ENCODE results near the gene ANGPTL5.

ANGPTL5 gene

DNA sequence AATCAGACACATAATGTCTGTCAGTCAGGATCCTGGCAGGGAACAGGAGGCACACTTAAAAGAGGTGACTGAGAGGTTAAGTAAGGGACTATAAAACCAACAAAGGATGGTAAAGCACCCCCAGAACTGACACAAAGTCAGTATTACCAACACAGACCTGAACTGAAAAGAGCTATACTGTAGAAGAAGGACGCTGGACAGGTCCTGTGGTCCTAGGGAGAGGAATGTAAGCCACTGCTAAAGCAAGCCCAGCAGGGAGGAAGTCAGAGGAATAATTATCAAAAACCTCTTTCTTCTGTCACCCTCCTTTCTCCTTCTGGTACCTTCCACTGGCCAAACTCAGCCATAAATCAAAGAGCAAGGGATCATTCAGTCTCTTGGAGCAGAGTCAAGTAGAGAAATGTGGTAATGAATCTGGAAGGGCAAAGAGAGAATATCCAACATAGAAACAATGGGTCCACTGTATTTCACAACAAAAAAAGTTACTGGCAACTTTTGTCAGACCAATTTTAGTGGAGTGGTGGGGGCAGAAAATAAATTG lies 33.4 kb upstream of the ANGPTL5 start:
- Histone ChIP-seq H2AFZ (no peak overlapping the region), H3K79me2 (no peaks in the 10 kb centered on the region), H3K27ac (no peak overlapping the region), H3K9me3 (ENCODE audit: control insufficient read depth, low read length) (no peaks in the 10 kb centered on the region), H3K4me2 (ENCODE audit: low read length) (no peak overlapping the region), H3K4me1 (no peaks in the 10 kb centered on the region), H3K4me3 (ENCODE audit: low read depth, low read length) (no peak overlapping the region), H3K27me3 (ENCODE audit: control insufficient read depth, insufficient read depth, low read length) (no peaks in the 10 kb centered on the region), H3K9ac (no peak overlapping the region), H3K36me3 (ENCODE audit: control insufficient read depth, insufficient read depth, low read length) (no peaks in the 10 kb centered on the region)
- TF ChIP-seq, protein P1, sequence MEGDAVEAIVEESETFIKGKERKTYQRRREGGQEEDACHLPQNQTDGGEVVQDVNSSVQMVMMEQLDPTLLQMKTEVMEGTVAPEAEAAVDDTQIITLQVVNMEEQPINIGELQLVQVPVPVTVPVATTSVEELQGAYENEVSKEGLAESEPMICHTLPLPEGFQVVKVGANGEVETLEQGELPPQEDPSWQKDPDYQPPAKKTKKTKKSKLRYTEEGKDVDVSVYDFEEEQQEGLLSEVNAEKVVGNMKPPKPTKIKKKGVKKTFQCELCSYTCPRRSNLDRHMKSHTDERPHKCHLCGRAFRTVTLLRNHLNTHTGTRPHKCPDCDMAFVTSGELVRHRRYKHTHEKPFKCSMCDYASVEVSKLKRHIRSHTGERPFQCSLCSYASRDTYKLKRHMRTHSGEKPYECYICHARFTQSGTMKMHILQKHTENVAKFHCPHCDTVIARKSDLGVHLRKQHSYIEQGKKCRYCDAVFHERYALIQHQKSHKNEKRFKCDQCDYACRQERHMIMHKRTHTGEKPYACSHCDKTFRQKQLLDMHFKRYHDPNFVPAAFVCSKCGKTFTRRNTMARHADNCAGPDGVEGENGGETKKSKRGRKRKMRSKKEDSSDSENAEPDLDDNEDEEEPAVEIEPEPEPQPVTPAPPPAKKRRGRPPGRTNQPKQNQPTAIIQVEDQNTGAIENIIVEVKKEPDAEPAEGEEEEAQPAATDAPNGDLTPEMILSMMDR (IDR thresholded peaks at IDR 0.05), result no peak

DNA sequence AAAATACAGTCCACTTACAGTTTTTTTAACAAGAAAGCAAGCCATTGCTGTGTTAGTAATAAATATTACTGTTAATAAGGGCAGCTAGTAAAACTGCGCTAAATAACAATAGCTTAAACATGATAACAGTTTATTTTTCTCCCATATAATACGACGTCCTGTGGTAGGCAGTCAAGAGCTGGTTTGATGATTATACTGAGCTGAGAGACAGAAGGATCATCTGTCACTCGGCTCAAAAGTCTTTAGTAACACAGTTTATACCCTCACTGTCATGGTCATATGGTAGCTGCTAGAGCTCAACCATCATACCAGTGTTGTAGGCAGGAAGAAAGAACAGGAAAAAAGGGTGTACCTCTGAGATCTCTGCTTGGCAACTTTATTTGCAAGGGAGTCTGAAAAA lies 29.1 kb upstream of the ANGPTL5 start:
- Histone ChIP-seq H3K4me1 (no peaks in the 10 kb centered on the region), H3K79me2 (no peaks in the 10 kb centered on the region), H3K27ac (no peak overlapping the region), H3K4me3 (ENCODE audit: low read depth, low read length) (no peak overlapping the region), H3K36me3 (ENCODE audit: control insufficient read depth, insufficient read depth, low read length) (no peaks in the 10 kb centered on the region), H3K27me3 (ENCODE audit: control insufficient read depth, insufficient read depth, low read length) (no peaks in the 10 kb centered on the region), H3K9me3 (ENCODE audit: control insufficient read depth, low read length) (no peaks in the 10 kb centered on the region), H3K4me2 (ENCODE audit: low read length) (no peak overlapping the region), H3K9ac (no peak overlapping the region), H2AFZ (no peak overlapping the region)
- TF ChIP-seq, protein P1 (IDR thresholded peaks at IDR 0.05), result no peak

DNA sequence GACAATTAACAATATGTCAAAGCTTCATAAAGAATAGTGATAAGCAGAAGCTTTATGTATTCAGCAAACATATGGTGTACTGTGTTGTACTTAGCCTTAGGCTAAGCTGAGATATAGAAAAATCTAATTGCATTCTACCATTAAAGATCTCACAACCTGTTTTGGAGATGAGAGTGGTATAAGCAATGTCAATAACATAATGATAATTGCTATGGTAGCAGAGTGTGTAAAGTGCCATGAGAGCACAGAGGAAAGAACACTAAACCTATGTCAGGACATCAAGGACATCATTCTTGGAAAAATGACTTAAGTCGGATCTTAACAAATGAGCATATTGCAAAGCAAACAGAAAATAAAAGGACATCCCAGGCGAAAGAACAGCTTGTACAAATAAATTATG lies 28.6 kb upstream of the ANGPTL5 start:
- H3K9ac ChIP-seq, result no peak overlapping the region

DNA sequence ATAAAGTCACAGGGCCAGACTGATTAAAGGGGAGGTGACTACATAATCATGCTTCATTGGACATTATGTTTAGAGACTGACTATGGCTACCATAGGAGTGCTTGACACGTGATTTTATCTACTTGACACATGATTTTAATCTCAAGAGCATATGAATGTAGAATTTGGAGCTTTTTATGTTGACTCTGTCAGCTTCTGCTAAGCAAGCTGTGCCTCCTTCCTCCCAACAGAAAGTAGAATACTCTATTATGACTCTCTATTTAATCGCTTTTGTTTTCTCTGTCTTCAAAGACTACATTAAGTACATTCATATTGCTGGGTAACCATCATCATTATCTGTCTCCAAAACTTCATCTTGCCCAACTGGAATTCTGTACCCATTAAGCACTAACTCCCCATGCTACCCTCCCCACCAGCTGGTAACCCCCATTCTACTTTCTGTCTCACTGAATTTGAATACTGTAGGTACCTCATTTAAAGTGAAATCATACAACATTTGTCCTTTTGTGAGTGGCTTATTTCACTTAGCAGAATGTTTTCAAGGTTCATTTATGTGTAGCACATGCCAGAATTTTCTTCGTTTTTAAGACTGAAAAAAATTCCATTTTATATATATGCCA lies 24.7 kb upstream of the ANGPTL5 start:
- no peaks in the 10 kb centered on the region for H3K36me3 ChIP-seq (ENCODE audit: control insufficient read depth, insufficient read depth, low read length)
- TF ChIP-seq, protein P1 (IDR thresholded peaks at IDR 0.05), result no peak
- H3K27ac ChIP-seq, result no peak overlapping the region
- H3K4me3 ChIP-seq (ENCODE audit: low read depth, low read length), result no peak overlapping the region
- no peak overlapping the region for H2AFZ ChIP-seq
- no peaks in the 10 kb centered on the region for H3K4me1 ChIP-seq
- H3K79me2 ChIP-seq, result no peaks in the 10 kb centered on the region
- no peaks in the 10 kb centered on the region for H3K9me3 ChIP-seq (ENCODE audit: control insufficient read depth, low read length)
- no peak overlapping the region for H3K9ac ChIP-seq
- no peak overlapping the region for H3K4me2 ChIP-seq (ENCODE audit: low read length)
- no peaks in the 10 kb centered on the region for H3K27me3 ChIP-seq (ENCODE audit: control insufficient read depth, insufficient read depth, low read length)

More for the DNA sequence above, 28.6 kb upstream of the ANGPTL5 start:
- H3K79me2 ChIP-seq, result no peaks in the 10 kb centered on the region
- no peaks in the 10 kb centered on the region for H3K4me1 ChIP-seq
- H3K4me3 ChIP-seq (ENCODE audit: low read depth, low read length), result no peak overlapping the region
- H2AFZ ChIP-seq, result no peak overlapping the region
- H3K36me3 ChIP-seq (ENCODE audit: control insufficient read depth, insufficient read depth, low read length), result no peaks in the 10 kb centered on the region
- no peak overlapping the region for H3K27ac ChIP-seq
- no peaks in the 10 kb centered on the region for H3K9me3 ChIP-seq (ENCODE audit: control insufficient read depth, low read length)
- no peaks in the 10 kb centered on the region for H3K27me3 ChIP-seq (ENCODE audit: control insufficient read depth, insufficient read depth, low read length)
- no peak overlapping the region for H3K4me2 ChIP-seq (ENCODE audit: low read length)
- TF ChIP-seq, protein P1 (IDR thresholded peaks at IDR 0.05), result no peak

DNA sequence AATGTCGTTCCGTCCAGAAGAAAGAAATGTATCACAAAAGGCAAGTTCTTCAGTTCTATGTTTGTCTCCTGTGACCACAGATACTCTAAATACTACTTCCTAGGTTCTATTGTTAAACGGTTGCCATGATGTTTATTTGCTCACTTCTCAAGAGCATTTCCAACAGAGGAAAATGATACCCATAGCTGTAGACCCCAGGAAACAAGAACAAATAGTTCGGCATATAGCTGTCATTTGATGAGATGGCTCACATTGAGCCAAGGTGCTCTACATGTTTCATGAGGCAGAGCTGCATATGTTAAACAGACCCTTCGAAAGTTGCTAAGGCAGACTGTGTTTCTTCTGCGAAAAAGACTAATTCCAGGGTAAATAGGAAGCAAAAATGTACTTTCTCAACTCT lies 15.4 kb upstream of the ANGPTL5 start:
- no peak overlapping the region for H3K4me2 ChIP-seq (ENCODE audit: low read length)
- H3K9me3 ChIP-seq (ENCODE audit: control insufficient read depth, low read length), result no peaks in the 10 kb centered on the region
- H3K27ac ChIP-seq, result no peak overlapping the region
- H3K4me3 ChIP-seq (ENCODE audit: low read depth, low read length), result no peak overlapping the region
- no peak overlapping the region for H3K9ac ChIP-seq
- H3K27me3 ChIP-seq (ENCODE audit: control insufficient read depth, insufficient read depth, low read length), result no peaks in the 10 kb centered on the region
- TF ChIP-seq, protein P1 (IDR thresholded peaks at IDR 0.05), result no peak
- no peaks in the 10 kb centered on the region for H3K4me1 ChIP-seq
- no peaks in the 10 kb centered on the region for H3K36me3 ChIP-seq (ENCODE audit: control insufficient read depth, insufficient read depth, low read length)
- no peak overlapping the region for H2AFZ ChIP-seq
- no peaks in the 10 kb centered on the region for H3K79me2 ChIP-seq

Measured in parathyroid adenoma (tissue), 2 donors.